Measurements from ENCODE around the gene MYLK. TPM values are rescaled to one million over a fixed set of nuclear protein-coding genes. Genes with fewer than 3 reads are reported as not detected.
"Not testable (repeated sequence)": the region's sequence is repeated elsewhere in the genome, so short reads cannot be mapped to it uniquely, and the experiment has no call there.

MYLK gene
- total and polyA plus RNA-seq, 10 of the 15 experiments (the other 5 are each of a cell fraction or from before 2014, with no cell fraction given): 0.04 to 1.6 (median 0.42) TPM; not detected in 1

DNA sequence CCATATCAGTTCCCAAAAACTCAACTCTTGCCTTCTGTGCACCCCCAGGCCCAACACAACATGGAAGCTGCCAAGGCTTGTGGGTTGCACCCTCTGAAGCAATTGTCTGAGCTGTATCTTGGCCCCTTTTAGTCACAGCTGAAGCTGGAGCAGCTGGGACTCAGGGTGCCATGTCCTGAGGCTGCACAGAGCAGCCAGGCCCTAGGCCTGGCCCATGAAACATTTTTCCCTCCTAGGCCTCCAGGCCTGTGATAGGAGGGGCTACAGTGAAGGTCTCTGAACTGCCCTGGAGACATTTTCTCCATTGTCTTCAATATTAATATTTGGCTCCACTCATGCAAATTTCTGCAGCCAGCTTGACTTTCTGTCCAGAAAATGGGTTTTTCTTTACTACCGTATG, 8.1 kb upstream of the MYLK start (continued):
- TF ChIP-seq, protein P1, sequence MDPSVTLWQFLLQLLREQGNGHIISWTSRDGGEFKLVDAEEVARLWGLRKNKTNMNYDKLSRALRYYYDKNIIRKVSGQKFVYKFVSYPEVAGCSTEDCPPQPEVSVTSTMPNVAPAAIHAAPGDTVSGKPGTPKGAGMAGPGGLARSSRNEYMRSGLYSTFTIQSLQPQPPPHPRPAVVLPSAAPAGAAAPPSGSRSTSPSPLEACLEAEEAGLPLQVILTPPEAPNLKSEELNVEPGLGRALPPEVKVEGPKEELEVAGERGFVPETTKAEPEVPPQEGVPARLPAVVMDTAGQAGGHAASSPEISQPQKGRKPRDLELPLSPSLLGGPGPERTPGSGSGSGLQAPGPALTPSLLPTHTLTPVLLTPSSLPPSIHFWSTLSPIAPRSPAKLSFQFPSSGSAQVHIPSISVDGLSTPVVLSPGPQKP (IDR thresholded peaks at IDR 0.05; ENCODE audit: low read depth, low read length): no peak
- TF ChIP-seq ZZZ3 (IDR thresholded peaks at IDR 0.05; ENCODE audit: control insufficient read depth, insufficient read length, low read depth): no peak

GRCh38 chr3:123890991-123891390, 6.9 kb upstream of the MYLK start:
- H3K36me3 ChIP-seq (ENCODE audit: control insufficient read depth in 2 of 2, insufficient read depth in 2 of 2, low read length in 1 of 2); H3K27me3 ChIP-seq (replicated peaks in 1 of 2; ENCODE audit: control insufficient read depth in 2 of 2, insufficient read depth in 2 of 2, low read length in 1 of 2); ATAC-seq; intact Hi-C loops (cut with micrococcal nuclease; ENCODE audit: unreplicated experiment); BruUV-seq (replicated peaks); RAD21 ChIA-PET (ENCODE audit: unreplicated experiment); H3K4me1 ChIP-seq (ENCODE audit: control insufficient read depth, insufficient read depth, low read length); H3K79me2 ChIP-seq (ENCODE audit: control insufficient read depth, insufficient read depth, low read length); H3K9ac ChIP-seq (ENCODE audit: control insufficient read depth, insufficient read depth, low read length); H3K9me3 ChIP-seq (replicated peaks; ENCODE audit: control insufficient read depth, insufficient read depth, low read length); H3K27ac ChIP-seq (ENCODE audit: control insufficient read depth, insufficient read depth); H4K20me1 ChIP-seq (ENCODE audit: control insufficient read depth, insufficient read depth); in situ Hi-C loops (cut with MboI); CTCF ChIA-PET; H3K4me3 ChIP-seq; FAIRE-seq; H3K4me2 ChIP-seq (ENCODE audit: control insufficient read depth, insufficient read depth); DNase-seq (ENCODE audit: low read depth, low spot score); POLR2A ChIA-PET; SMC1A ChIA-PET (ENCODE audit: uncharacterized antibody, unreplicated experiment); H2AFZ ChIP-seq (ENCODE audit: control insufficient read depth, low read depth, low read length): not testable (repeated sequence)
- 0% methylated on average over 1 of the region's 1 CpG for WGBS (ENCODE audit: insufficient coverage, insufficient replicate concordance, low lambda C conversion rate, missing lambda C conversion rate)

DNA sequence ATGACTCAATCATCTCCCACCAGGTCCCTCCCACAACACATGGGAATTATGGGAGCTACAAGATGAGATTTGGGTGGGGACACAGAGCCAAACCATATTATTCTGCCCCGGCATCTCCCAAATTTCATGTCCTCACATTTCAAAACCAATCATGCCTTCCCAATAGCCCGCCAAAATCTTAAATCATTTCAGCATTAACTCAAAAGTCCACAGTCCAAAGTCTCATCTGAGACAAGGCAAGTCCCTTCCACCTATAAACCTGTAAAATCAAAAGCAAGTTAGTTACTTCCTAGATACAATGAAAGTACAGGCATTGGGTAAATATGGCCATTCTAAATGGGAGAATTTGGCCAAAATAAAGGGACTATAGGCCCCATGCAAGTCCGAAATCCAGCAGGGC, 6.0 kb upstream of the MYLK start:
- H3K4me2 ChIP-seq (ENCODE audit: control insufficient read depth, insufficient read depth); CTCF ChIA-PET; H3K36me3 ChIP-seq (ENCODE audit: control insufficient read depth in 2 of 2, insufficient read depth in 2 of 2, low read length in 1 of 2); H3K27me3 ChIP-seq (replicated peaks in 1 of 2; ENCODE audit: control insufficient read depth in 2 of 2, insufficient read depth in 2 of 2, low read length in 1 of 2); H3K9me3 ChIP-seq (replicated peaks; ENCODE audit: control insufficient read depth, insufficient read depth, low read length); FAIRE-seq; DNase-seq (ENCODE audit: low read depth, low spot score); ATAC-seq; H3K9ac ChIP-seq (ENCODE audit: control insufficient read depth, insufficient read depth, low read length); SMC1A ChIA-PET (ENCODE audit: uncharacterized antibody, unreplicated experiment); H3K79me2 ChIP-seq (ENCODE audit: control insufficient read depth, insufficient read depth, low read length); H3K4me3 ChIP-seq; POLR2A ChIA-PET; H2AFZ ChIP-seq (ENCODE audit: control insufficient read depth, low read depth, low read length); BruUV-seq (replicated peaks); RAD21 ChIA-PET (ENCODE audit: unreplicated experiment); H3K4me1 ChIP-seq (ENCODE audit: control insufficient read depth, insufficient read depth, low read length); H4K20me1 ChIP-seq (ENCODE audit: control insufficient read depth, insufficient read depth); in situ Hi-C loops (cut with MboI); H3K27ac ChIP-seq (ENCODE audit: control insufficient read depth, insufficient read depth); intact Hi-C loops (cut with micrococcal nuclease; ENCODE audit: unreplicated experiment): not testable (repeated sequence)
- 13% methylated on average over 3 of the region's 3 CpGs for WGBS (ENCODE audit: insufficient coverage, insufficient replicate concordance, low lambda C conversion rate, missing lambda C conversion rate)
